ENCODE measurements around the gene TEX35. TPM values are rescaled to one million over a fixed set of nuclear protein-coding genes. Genes with fewer than 3 reads are reported as not detected.

TEX35 gene
- total RNA-seq = not detected in 2 replicates

DNA sequence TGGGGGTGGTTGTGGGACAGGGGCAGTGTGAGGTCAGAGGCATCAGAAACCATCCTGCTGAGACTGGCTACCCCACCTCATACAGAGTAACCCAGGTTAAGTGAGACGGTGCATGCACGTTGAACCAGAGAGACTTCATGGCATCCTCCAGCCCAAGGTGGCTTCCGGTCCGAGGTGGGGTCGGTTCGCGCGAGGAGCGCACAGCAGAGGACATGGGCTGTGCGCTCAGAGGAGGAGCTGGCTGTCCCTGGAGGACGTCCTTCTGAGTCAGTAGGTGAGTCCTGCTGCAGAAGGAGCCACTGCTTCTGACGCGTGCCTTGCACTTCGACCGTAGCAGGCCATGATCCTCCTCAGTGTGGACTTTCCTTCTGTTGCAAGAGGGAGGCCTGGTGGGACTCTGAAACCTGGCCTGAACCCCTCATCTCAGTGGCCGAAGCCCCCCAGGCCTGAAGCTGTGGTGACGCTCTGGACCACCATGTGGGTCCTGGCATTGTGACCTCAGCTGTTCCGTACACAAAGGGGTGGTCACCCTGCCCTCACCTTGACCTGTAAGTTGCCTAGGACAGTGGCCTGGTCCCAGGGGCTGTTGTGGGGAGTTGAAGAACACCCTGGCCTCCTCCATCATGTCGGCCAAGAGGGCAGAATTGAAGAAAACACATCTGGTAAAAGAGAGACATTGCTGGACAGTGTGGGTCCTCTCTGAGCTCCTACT, at the start of gene TEX35:
TSS of gene TEX35 (plus strand) at position 544 of the 712 bp plus-strand sequence. CDS start at position 624, 80 bp downstream.
- intact Hi-C loops (cut with micrococcal nuclease) = no loop called here

DNA sequence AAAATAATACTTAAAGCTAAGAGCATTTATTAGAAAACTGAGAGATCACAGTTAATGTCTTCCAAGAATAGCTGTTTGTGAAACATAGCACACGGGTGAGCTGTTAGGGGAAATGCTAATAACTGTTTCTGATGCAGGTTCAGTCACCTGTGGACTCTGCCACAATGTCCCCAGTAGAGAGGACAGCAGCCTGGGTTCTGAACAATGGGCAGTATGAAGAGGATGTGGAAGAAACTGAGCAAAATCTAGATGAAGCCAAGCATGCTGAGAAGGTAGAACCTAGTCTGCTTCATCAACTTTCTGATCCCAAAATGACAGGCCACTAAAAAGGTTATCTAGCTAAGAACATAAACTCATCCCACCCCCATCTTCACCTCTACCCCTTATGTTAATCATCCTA, 48.8 kb upstream of the TEX35 start:
- intact Hi-C loops (cut with micrococcal nuclease) = no loop called here

DNA sequence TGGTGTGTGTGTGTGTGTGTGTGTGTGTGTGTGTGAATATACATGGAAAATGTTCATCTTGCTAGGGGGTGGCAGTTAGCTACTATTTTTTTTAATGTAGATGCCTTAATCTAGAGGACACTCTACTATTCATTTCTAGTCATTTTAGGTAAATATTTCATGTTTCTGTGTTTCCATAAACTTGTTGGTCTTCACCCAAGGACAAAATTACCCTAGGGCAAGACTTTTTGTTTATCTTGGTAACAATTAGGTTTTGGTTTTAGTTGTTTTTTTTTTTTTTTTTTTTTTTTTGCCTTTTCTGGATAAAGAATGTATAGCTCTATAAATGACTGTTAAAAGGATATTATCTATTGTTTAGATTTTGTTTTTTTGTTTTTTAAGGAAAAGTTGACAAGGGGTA, 48.3 kb upstream of the TEX35 start:
- intact Hi-C loops (cut with micrococcal nuclease) = no loop called here

DNA sequence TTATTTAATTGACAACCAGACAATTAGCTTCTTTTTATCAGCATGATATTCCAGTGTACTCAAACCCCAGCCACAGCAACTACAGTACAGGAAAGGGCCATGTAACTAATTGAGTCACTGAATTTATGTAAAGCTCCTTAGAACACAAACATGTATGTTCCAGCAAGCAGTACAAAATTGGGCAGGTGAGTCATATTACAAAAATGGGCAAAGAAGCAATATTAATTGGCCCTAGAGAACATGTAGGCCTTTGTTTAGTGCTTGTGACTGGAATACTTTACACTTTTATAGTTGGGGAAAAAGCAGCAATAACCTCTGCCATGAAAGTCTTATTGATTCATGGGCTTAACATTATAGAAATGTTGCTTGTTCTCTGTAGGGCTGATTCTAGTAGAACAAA, 47.9 kb upstream of the TEX35 start:
- intact Hi-C loops (cut with micrococcal nuclease) = no loop called here

DNA sequence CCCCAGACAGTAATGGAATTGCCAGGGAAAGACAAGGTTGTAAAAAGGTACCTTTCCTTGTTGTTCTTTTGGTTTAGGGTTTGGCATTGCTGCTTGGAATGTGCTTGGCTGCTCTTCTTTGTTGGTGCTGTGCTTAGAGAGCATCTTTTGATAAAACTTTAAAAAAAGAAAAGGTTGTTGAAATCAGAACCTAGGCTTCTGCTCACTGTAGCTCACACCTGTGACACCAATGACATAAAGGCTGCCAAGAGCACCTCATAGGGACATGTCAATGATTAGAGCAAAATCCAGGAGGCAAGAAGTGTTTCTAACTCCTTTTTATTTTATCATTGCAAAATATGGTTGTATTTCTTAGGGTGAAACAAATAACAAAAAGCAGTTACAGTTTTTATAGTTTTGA, 45.1 kb upstream of the TEX35 start:
- intact Hi-C loops (cut with micrococcal nuclease) = no loop called here

DNA sequence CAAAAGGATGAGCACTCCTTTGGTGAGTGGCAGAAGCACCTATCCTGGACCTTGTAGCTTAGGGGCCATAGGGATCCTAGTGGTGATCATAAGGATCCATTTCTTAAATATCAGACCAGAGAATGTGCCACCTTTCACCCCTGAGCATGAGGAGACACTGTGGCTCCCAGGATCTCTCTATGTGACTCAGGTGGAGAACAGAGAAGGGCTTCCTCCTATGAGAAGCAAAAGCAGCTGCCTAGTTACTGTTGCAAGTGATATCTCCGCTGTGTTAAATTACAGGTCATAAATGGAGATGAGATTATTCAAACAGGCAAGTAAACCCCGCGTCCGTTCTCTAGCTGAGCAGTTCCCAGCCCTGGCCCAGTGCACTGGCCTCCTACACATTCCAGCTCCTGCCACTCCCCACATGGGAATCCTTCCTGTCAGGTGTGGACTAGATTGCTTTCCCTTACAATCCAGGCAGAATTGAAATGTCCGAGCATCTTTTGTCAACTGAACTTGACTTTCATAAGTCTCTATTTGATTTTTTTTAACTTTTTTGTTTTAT, 42.4 kb upstream of the TEX35 start:
- intact Hi-C loops (cut with micrococcal nuclease) = no loop called here

DNA sequence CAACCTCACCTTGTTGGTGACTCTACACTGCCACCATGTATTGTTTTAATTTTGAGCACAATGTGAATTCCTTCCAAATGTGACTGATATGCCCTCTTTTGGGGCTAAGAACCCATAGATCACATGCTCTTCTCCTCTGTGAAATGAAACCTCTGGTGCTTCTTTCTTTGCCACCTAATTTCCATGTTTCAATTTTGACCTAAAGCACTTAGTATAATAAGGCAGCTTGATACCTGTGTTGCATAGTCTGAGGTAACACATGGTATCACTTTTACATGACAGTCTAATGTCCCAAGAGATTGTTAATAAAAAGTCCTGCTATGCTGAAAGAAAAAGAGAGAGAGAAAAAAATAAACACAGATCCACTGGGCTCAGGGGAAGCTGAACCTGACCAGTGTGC, 40.4 kb upstream of the TEX35 start:
- intact Hi-C loops (cut with micrococcal nuclease) = no loop called here

DNA sequence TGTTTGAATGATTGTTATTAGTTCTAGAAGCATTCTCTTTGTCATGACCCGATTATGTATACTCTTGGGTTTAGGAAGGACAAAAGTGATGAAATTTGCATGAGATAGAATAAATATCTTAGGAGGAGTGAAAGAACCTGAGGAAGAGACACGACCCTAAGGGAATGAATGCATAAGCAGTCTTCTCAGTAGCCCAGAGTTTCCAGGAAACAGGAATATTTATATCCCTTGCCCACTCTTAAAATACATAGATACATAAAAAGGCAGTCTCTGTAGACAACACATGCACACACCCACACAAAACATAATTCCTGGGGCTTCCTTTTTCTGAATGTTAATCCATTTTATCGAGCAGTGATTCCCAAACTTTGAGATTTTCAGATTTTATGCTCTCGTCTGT, 35.5 kb upstream of the TEX35 start:
- intact Hi-C loops (cut with micrococcal nuclease) = no loop called here

DNA sequence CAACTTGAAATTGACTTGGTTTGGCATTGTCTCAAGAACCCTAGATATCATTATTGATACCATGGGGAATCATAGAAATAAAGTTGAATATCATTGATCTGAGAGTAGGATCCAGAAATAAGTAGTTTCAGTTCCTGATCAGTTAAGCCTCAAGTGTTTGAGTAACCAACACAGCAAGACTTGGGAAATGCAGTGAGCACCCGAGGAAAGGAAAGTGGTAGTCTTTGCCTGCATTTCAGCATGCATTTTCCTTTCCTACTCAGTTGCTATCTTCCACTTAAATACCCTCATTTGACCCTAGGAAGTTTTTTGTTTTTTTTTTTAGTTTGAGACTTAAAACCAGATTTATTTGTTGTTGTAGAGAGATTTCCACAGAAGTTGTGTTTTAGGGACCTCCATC, 35.1 kb upstream of the TEX35 start:
- intact Hi-C loops (cut with micrococcal nuclease) = no loop called here

DNA sequence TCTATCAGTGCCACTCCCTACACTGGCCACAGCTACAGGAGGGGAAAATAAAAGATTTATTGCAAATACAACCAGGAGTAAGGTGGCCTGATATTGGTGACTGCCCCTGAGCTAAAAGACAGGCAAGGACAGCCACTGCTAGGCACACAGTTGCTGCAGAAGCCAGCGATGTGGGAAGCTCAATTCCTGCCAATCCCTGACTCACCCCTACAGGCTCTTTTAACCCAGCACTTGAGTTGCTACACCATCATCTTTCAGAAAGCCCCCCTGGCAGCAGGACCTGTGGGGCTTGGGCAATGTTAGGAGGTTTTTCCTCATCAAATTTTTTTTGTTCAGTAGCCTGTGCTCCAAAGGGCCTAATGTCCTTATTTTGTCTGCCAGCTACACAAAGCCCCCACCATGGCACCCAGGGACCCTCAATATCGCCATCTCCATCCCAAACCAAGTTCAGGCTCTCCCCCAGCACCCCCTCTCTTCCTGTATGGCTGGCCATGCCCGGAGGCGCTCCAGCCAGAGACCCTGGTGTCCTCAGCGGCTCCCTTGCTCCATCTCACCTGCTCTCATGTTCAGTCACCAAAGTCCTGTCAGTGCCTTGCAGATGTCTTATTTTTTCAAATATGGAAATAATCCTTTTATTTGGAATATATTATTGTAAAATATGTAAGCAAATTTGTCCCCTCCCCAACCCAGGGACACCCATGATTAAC, 29.5 kb upstream of the TEX35 start:
- intact Hi-C loops (cut with micrococcal nuclease) = no loop called here

DNA sequence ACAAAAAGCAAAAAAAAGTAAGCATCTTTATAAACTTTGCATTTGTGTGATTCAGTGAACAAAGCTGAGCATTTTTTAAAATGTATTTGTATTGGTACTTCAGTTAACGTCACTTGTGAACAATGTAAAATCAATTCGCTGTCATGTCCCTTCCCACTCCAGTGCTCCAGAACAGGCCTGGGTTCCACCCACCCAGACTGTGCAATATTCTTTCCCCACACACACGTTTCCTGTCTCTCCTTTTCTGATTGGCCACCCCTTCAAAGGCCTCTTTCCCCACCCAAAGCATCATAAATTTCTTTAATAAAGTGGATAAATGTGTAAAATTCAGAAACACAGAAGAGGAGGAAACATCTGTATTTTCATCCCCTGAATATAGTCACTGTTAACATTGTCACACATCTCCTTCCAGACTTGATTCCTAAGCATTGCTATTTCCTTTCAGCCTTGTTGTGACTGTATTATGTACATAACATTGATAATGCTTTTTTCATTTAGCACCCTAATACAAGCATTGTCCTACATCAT, 28.1 kb upstream of the TEX35 start:
- intact Hi-C loops (cut with micrococcal nuclease) = no loop called here

DNA sequence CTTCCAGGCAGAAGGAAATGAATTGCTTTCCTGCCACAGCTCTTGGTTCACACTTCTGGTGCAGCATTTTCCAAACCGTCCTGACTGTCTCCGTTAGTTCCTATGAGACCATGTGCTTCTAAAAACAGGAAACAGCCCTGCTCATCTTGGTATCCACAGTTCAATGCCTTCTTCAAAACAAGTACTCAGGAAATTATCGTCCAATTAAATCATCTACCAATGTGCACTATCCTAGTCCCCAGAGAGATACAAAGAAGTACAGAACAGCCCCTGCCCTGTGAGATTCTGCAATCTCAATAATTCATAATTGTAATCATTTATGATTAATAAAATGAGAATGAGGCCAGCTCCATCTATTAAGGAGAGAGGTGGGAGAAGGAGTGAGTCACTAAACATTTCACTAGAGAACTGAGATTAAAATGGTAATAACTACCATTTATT, 27.3 kb upstream of the TEX35 start:
- intact Hi-C loops (cut with micrococcal nuclease) = no loop called here

DNA sequence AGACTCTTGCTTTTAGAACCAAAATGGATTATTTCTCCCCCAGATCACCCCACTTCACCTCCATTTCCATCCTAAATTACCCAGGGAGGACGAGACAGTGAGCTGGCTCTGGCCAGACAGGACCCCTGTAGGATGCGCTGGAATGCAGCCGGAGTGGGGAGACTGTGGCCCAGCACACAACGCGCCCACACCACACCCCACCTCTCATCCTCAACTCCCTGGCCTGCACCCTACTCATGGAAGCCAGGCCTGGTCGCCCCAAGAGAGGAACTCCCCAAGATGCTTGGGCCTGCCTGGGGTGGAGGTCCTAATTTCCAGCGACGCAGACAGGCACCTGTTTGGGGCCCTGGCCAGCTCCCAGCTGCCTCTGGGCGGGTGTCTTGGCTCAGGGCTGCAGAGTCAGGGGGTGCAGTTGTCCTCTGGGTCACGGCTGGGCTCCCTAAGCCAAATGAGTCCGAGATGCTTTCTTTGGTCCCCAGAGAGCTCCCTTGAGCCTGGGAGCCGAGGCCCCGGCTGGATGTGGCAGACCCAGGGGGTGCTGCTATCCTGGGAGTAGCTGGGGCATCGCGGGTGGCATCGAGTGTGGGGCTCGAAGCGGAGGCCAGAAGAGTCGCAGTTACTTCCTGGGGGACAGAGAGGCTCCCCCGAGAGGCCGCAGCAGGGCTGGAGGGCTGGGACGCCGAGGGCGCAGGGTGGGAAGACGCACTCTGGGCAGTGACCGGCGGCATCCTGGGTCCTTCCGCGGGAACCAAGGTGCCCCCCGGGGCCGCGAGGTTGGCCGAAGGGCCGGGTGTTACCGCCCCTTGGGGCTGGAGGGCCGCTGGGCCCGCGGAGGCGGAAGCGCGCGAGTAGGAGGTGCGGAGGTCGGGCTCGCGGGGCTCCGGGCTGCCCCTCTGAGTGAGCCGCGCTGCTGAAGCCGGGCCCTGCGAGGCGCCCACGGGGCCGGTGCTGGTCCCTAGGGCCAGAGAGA, 26.5 kb upstream of the TEX35 start:
- intact Hi-C loops (cut with micrococcal nuclease) = no loop called here

DNA sequence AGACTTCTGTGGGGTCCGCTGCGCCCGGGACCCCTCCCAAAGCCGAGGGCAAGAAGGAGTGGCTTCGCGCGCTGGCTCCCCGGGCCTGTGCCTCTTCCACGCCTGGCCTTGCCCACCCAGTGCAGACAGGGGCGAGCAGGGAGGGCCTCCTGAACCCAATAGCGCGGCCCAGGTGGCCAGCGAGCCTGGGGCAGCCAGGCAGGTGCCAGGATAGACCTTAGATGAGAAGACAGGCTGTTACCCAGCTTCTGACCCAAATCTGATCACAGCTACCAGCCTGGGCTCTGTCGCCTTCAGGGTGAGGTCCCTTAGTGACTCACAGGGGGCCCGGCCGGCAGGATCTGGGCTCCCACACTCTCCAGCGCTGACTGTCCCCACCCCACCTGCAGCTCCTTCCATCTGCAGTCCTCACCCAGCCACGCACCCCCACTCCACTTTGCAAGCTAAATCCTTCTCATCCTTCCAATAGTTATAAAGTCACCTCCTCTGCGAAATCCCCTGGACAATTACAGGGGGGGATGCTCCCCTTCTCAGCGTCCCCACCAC, 25.8 kb upstream of the TEX35 start:
- intact Hi-C loops (cut with micrococcal nuclease) = no loop called here

DNA sequence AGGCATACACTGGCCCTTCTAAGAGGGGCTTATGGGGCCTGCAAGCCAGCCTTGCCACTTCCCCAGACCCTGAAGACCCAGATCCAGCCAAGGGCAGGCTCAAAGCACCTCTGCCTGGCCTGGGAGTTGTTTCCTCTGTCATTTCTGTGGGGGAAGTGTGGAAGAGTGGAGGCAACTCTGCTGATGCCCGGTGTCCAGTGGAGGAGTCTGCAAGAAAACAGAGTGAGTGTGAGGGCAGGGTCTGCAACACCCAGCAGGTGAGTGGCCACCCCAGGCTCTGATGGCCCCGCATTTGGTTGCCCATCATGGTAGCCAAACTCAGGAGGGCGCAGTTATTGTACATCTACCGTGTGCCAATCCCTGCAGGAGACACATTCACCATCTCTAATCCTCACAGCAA, 24.5 kb upstream of the TEX35 start:
- intact Hi-C loops (cut with micrococcal nuclease) = no loop called here

DNA sequence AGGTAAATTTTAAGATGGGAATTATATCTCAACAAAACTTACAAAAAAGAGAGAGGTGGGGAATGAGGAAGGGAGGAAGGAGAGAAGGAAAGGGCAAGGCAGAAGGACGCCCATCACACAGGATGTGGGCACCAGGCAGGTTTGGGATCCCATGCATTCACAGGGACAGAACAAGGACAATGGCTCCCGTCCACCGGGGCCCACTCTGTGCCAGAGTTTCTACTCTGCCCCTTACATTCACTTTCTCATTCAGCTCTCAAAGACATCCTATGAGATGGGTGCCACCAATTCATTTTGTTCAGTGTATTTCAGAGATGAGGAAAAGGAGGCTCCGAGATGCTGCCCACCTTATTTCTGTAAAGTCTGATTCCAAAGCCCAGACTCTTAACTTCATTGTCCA, 23.5 kb upstream of the TEX35 start:
- intact Hi-C loops (cut with micrococcal nuclease) = no loop called here

DNA sequence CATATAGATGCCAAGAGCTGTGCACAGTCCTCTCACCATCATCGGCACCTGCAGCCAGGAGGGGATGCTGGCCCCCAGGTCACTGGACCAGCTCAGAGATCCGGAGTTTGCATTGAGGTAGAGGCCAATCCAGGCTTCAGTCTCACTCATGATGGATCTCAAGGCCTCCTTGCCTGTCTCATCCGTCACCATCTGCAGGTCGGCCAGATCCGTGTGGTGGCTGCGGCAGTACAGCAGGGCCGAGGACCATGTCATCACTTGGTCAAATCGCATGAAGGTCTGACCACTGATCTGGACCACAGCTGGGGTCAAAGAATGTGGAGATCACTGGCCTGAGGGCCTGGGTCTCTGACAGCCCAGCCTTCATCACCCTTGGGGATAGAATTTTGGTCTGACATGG, 22.8 kb upstream of the TEX35 start:
- intact Hi-C loops (cut with micrococcal nuclease) = no loop called here

DNA sequence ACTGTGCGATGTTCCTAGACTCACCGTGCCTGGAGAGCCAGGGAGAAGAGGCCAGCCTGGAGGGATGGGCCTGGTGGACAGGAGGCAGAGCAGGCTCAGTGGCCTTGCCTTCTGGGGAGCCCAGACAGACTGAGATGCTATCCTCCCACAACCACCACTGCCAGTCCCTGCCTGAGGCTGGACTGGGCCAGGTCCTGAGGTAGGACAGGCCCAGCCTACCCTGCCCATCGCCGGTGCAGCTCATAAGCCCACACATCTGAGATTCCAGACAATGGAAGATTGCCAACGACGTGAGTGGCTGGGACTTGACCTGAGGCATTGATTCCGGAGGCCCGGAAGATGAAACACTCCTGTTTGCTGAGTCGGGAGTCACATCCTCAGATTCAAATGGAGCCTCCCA, 21.9 kb upstream of the TEX35 start:
- intact Hi-C loops (cut with micrococcal nuclease) = no loop called here

DNA sequence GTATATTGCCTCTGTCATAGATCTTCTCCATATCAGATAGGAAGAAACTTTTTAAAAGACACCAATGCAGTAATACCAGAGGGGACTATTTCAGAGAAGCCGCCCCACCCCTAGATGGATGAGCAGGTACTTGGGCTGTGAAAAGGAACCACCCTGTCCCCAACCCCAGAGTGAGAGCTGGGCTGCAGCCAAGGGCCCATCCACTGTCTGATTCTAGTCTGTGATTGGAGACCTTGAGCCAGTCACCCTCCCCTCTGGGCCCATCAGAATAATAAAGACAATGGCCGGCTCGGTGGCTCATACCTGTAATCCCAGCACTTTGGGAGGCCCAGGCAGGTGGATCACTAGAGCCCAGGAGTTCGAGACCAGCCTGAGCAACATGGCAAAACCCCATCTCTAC, 21.2 kb upstream of the TEX35 start:
- intact Hi-C loops (cut with micrococcal nuclease) = no loop called here

DNA sequence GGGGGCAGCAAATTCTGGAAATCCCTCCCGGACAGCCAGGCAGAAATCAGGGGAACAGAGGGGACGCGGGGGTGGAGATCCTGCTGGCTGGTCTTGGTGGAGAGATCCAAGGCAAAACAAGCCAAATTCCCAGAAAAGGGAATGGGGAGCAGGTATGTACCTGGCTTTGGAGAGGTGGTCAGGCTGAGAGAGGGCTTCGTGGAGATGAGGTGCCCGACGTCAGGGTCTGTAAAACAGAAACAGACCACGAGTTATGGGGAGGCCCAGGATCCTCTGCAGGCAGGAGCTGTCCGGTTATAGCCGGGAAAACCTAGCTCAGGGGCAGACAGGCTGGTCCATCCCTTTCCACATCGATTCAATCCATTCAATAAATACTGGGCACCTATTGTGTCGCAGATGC, 20.6 kb upstream of the TEX35 start:
- intact Hi-C loops (cut with micrococcal nuclease) = no loop called here

DNA sequence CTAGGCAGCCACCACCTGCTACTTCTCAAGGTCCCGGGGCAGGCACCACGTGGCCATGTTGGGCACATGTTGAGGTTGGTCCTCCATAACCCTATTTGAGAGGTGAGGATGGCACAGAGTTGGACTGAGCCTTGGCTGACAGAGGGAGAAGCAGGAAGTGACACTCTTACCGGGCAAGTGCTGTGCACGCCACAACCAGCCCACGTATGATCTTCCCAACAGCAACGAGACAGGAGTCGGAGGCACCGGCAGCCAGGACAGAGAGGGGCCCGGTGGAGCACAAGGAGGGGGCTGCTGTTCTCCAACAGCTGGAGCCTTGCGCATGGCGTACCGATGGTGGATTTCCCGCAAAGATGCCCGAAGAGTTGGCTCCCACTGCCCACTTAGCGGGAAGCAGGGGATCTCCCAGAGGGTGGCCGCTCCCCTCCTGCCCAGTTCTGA, 19.6 kb upstream of the TEX35 start:
- intact Hi-C loops (cut with micrococcal nuclease) = no loop called here
